Activated CD4-positive, alpha-beta T cell treated with anti-CD3 and anti-CD28 coated beads, Interleukin-2, amount 10 ng/mL, durations not matched to agents 7 days and 5 days (primary cell): Measurements from ENCODE around the gene PLA2G2F. TPM values are rescaled to one million over a fixed set of nuclear protein-coding genes. Genes with fewer than 3 reads are reported as not detected.

ENCODE experiments used
- CTCF ChIA-PET: fragments of 350-600 bp; sonication (Branson Sonifier 250); formaldehyde crosslinking; loops from one replicate; lab custom pipeline; 2021; ENCODE audit warnings: antibody characterized with exemption; lab: Charles Lee
- POLR2A ChIA-PET: fragments of 350-600 bp; sonication (Branson Sonifier 250); formaldehyde crosslinking; loops from one replicate; lab custom pipeline; 2021; ENCODE audit warnings: antibody characterized with exemption; lab: Charles Lee
- DNase-seq: peaks from one replicate; pipeline ENCODE4 v3.0.0-alpha.2; 2020
- H3K27ac Mint-ChIP-seq: one replicate; pipeline ENCODE4 v1.8.0; 2021; ENCODE audit warnings: mild to moderate bottlenecking, moderate library complexity, mixed read lengths
- H3K27me3 Mint-ChIP-seq: one replicate; pipeline ENCODE4 v1.8.0; 2021; ENCODE audit warnings: mixed read lengths
- H3K36me3 Mint-ChIP-seq: one replicate; pipeline ENCODE4 v1.8.0; 2021; ENCODE audit warnings: low read depth, mixed read lengths
- H3K4me1 Mint-ChIP-seq: one replicate; pipeline ENCODE4 v1.8.0; 2021; ENCODE audit warnings: mixed read lengths
- H3K4me3 Mint-ChIP-seq: one replicate; pipeline ENCODE4 v1.8.0; 2021; ENCODE audit warnings: mild to moderate bottlenecking, moderate library complexity, mixed read lengths
- H3K9me3 Mint-ChIP-seq: one replicate; pipeline ENCODE4 v1.8.0; 2021; ENCODE audit warnings: mixed read lengths
- total RNA-seq, 2 experiments: library from RNA; stranded (reverse); gene quantifications; one replicate each; pipeline ENCODE4 v1.2.3, GENCODE V29; 2021

Gene PLA2G2F
- total RNA-seq, 2 experiments from 2014 or later: not detected

- ChIA-PET CTCF (interaction anchor here (1.0 to 1.6 kb wide), 2 partner anchors 11 to 252 kb away, joined by 3 to 4 read pairs; no protein-coding TSS in a partner anchor), POLR2A (no interaction called here)
- Mint-ChIP-seq H3K36me3 (no peaks in the 10 kb centered on the region), H3K4me3 (no peak overlapping the region), H3K4me1 (peaks cover 12% of the 10 kb centered on the region), H3K27me3 (no peaks in the 10 kb centered on the region), H3K27ac (no peak overlapping the region), H3K9me3 (peaks cover 4% of the 10 kb centered on the region)
- DNase-seq: no peak
Observed at GRCh38 chr1:20169932-20170331, 30.8 kb downstream of the PLA2G2F start.

- Mint-ChIP-seq H3K27ac (no peak overlapping the region), H3K4me1 (peaks cover 12% of the 10 kb centered on the region), H3K27me3 (peaks cover 3% of the 10 kb centered on the region), H3K9me3 (no peaks in the 10 kb centered on the region), H3K36me3 (no peaks in the 10 kb centered on the region), H3K4me3 (no peak overlapping the region)
- ChIA-PET CTCF (interaction anchor here (1.0 to 3.3 kb wide), 4 partner anchors 9 to 15 kb away, joined by 3 to 15 read pairs (median 4); no protein-coding TSS in a partner anchor), POLR2A (interaction anchor here (1.3 kb wide), 1 partner anchor 7 kb away, joined by 4 read pairs; no protein-coding TSS in a partner anchor)
- DNase-seq: no peak
Observed at GRCh38 chr1:20172033-20172590, 33.0 kb downstream of the PLA2G2F start.

GRCh38 chr1:20174937-20175666 is 36.0 kb downstream of the PLA2G2F start:
- peaks cover 12% of the 10 kb centered on the region for H3K4me1 Mint-ChIP-seq
- DNase-seq: no peak
- no peak overlapping the region for H3K4me3 Mint-ChIP-seq
- no peak overlapping the region for H3K27ac Mint-ChIP-seq
- peaks cover 8% of the 10 kb centered on the region for H3K27me3 Mint-ChIP-seq
- H3K36me3 Mint-ChIP-seq: peaks cover 6% of the 10 kb centered on the region
- POLR2A ChIA-PET: no interaction called here
- CTCF ChIA-PET: interaction anchor here (0.9 to 3.3 kb wide), 3 partner anchors 9 to 23 kb away, joined by 3 to 15 read pairs (median 3); no protein-coding TSS in a partner anchor
- peaks cover 8% of the 10 kb centered on the region for H3K9me3 Mint-ChIP-seq

- H3K36me3 Mint-ChIP-seq: peaks cover 7% of the 10 kb centered on the region
Observed at GRCh38 chr1:20178634-20179370, 39.7 kb downstream of the PLA2G2F start.

GRCh38 chr1:20179371-20180128 is 40.4 kb downstream of the PLA2G2F start:
- CTCF ChIA-PET: interaction anchor here (1.4 to 3.2 kb wide), 6 partner anchors 9 to 17 kb away, joined by 5 to 14 read pairs (median 10); no protein-coding TSS in a partner anchor
- DNase-seq: no peak
- Mint-ChIP-seq H3K4me3 (no peak overlapping the region), H3K36me3 (peaks cover 7% of the 10 kb centered on the region), H3K27me3 (peaks cover 11% of the 10 kb centered on the region), H3K4me1 (peaks cover 11% of the 10 kb centered on the region), H3K9me3 (peaks cover 12% of the 10 kb centered on the region), H3K27ac (no peak overlapping the region)
- POLR2A ChIA-PET: interaction anchor here (0.5 to 1.1 kb wide), 2 partner anchors 8 to 31 kb away, joined by 4 to 5 read pairs; no protein-coding TSS in a partner anchor

More at GRCh38 chr1:20178634-20179370, 39.7 kb downstream of the PLA2G2F start:
- H3K4me3 Mint-ChIP-seq: no peak overlapping the region
- H3K27me3 Mint-ChIP-seq: peaks cover 8% of the 10 kb centered on the region
- no peak overlapping the region for H3K27ac Mint-ChIP-seq
- DNase-seq: no peak
- peaks cover 4% of the 10 kb centered on the region for H3K4me1 Mint-ChIP-seq
- ChIA-PET CTCF (interaction anchor here (1.4 to 3.2 kb wide), 6 partner anchors 10 to 17 kb away, joined by 5 to 14 read pairs (median 10); no protein-coding TSS in a partner anchor), POLR2A (interaction anchor here (0.5 to 1.1 kb wide), 2 partner anchors 8 to 31 kb away, joined by 4 to 5 read pairs; no protein-coding TSS in a partner anchor)
- peaks cover 12% of the 10 kb centered on the region for H3K9me3 Mint-ChIP-seq

GRCh38 chr1:20180129-20180843 is 41.2 kb downstream of the PLA2G2F start:
- Mint-ChIP-seq H3K4me1 (peaks cover 18% of the 10 kb centered on the region), H3K27ac (no peak overlapping the region)

GRCh38 chr1:20180844-20181207 is 41.7 kb downstream of the PLA2G2F start:
- Mint-ChIP-seq H3K27ac (no peak overlapping the region), H3K4me3 (no peak overlapping the region), H3K4me1 (peaks cover 22% of the 10 kb centered on the region), H3K36me3 (peaks cover 7% of the 10 kb centered on the region), H3K27me3 (peaks cover 15% of the 10 kb centered on the region), H3K9me3 (peaks cover 12% of the 10 kb centered on the region)
- ChIA-PET POLR2A (no interaction called here), CTCF (interaction anchor here (1.5 to 3.2 kb wide), 4 partner anchors 12 to 18 kb away, joined by 3 to 14 read pairs (median 12); no protein-coding TSS in a partner anchor)
- DNase-seq: no peak

More at GRCh38 chr1:20180129-20180843, 41.2 kb downstream of the PLA2G2F start:
- Mint-ChIP-seq H3K4me3 (no peak overlapping the region), H3K9me3 (peaks cover 12% of the 10 kb centered on the region), H3K36me3 (peaks cover 7% of the 10 kb centered on the region), H3K27me3 (peaks cover 14% of the 10 kb centered on the region)
- DNase-seq: no peak
- POLR2A ChIA-PET: interaction anchor here (1.1 kb wide), 1 partner anchor 9 kb away, joined by 4 read pairs; no protein-coding TSS in a partner anchor
- CTCF ChIA-PET: interaction anchor here (1.4 to 3.2 kb wide), 6 partner anchors 8 to 17 kb away, joined by 5 to 14 read pairs (median 10); no protein-coding TSS in a partner anchor

GRCh38 chr1:20182415-20182814 is 43.3 kb downstream of the PLA2G2F start:
- no peak overlapping the region for H3K27ac Mint-ChIP-seq
- peaks cover 7% of the 10 kb centered on the region for H3K36me3 Mint-ChIP-seq
- DNase-seq: no peak
- H3K27me3 Mint-ChIP-seq: peaks cover 12% of the 10 kb centered on the region
- peaks cover 12% of the 10 kb centered on the region for H3K9me3 Mint-ChIP-seq
- peaks cover 35% of the 10 kb centered on the region for H3K4me1 Mint-ChIP-seq
- ChIA-PET CTCF (interaction anchor here (1.0 to 1.5 kb wide), 3 partner anchors 10 to 30 kb away, joined by 3 read pairs; no protein-coding TSS in a partner anchor), POLR2A (no interaction called here)
- H3K4me3 Mint-ChIP-seq: no peak overlapping the region

GRCh38 chr1:20183035-20183434 is 43.9 kb downstream of the PLA2G2F start:
- H3K4me3 Mint-ChIP-seq: no peak overlapping the region
- H3K4me1 Mint-ChIP-seq: peaks cover 41% of the 10 kb centered on the region
- H3K27ac Mint-ChIP-seq: no peak overlapping the region
- peaks cover 7% of the 10 kb centered on the region for H3K36me3 Mint-ChIP-seq
- POLR2A ChIA-PET: interaction anchor here (0.7 kb wide), 1 partner anchor 31 kb away, joined by 3 read pairs; no protein-coding TSS in a partner anchor
- peaks cover 12% of the 10 kb centered on the region for H3K9me3 Mint-ChIP-seq
- DNase-seq: no peak
- CTCF ChIA-PET: no interaction called here
- peaks cover 16% of the 10 kb centered on the region for H3K27me3 Mint-ChIP-seq

GRCh38 chr1:20183616-20184271 is 44.6 kb downstream of the PLA2G2F start:
- POLR2A ChIA-PET: no interaction called here
- Mint-ChIP-seq H3K36me3 (peaks cover 7% of the 10 kb centered on the region), H3K27me3 (peaks cover 22% of the 10 kb centered on the region), H3K4me3 (no peak overlapping the region), H3K4me1 (peaks cover 47% of the 10 kb centered on the region), H3K9me3 (peaks cover 12% of the 10 kb centered on the region), H3K27ac (no peak overlapping the region)
- CTCF ChIA-PET: interaction anchor here (0.6 to 0.9 kb wide), 2 partner anchors 11 to 18 kb away, joined by 3 to 4 read pairs; no protein-coding TSS in a partner anchor
- DNase-seq: no peak
